Stimulated activated CD8-positive, alpha-beta memory T cell treated with anti-CD3 and anti-CD28 coated beads, Interleukin-12 subunit alpha, Interleukin-12 subunit beta, amount 100 ng/mL, for 1 hour (primary cell): Measurements from ENCODE around the gene WDFY4.
"Not testable (repeated sequence)": the region's sequence is repeated elsewhere in the genome, so short reads cannot be mapped to it uniquely, and the experiment has no call there.

Experiments used
- DNase-seq: peaks from one replicate; pipeline ENCODE4 v3.0.0-alpha.2; 2020; ENCODE audit warnings: low read depth

WDFY4 gene

GRCh38 chr10:48684792-48685623 is at the start of gene WDFY4:
TSS of gene WDFY4 (plus strand) at chr10:48684873. CDS start at chr10:48709733, 24,860 bp downstream.
- no peak for DNase-seq

- no peak for DNase-seq
Observed at GRCh38 chr10:48634984-48635557, 49.6 kb upstream of the WDFY4 start.

GRCh38 chr10:48636231-48636630 is 48.4 kb upstream of the WDFY4 start:
- no peak for DNase-seq

- DNase-seq = no peak
Observed at GRCh38 chr10:48636901-48637300, 47.8 kb upstream of the WDFY4 start.

- no peak for DNase-seq
Observed at GRCh38 chr10:48638158-48638557, 46.5 kb upstream of the WDFY4 start.

- no peak for DNase-seq
Observed at GRCh38 chr10:48638739-48639527, 45.7 kb upstream of the WDFY4 start.

- no peak for DNase-seq
Observed at GRCh38 chr10:48639632-48640031, 45.0 kb upstream of the WDFY4 start.

GRCh38 chr10:48640326-48640725 is 44.3 kb upstream of the WDFY4 start:
- no peak for DNase-seq

- not testable (repeated sequence) for DNase-seq
Observed at GRCh38 chr10:48641099-48641690, 43.5 kb upstream of the WDFY4 start.

- no peak for DNase-seq
Observed at GRCh38 chr10:48645600-48645999, 39.1 kb upstream of the WDFY4 start.

- not testable (repeated sequence) for DNase-seq
Observed at GRCh38 chr10:48647073-48647472, 37.6 kb upstream of the WDFY4 start.

GRCh38 chr10:48648172-48648942 is 36.3 kb upstream of the WDFY4 start:
- DNase-seq = no peak

GRCh38 chr10:48649349-48649944 is 35.2 kb upstream of the WDFY4 start:
- DNase-seq = no peak

GRCh38 chr10:48651293-48651692 is 33.4 kb upstream of the WDFY4 start:
- DNase-seq = no peak

GRCh38 chr10:48651839-48652238 is 32.8 kb upstream of the WDFY4 start:
- no peak for DNase-seq

- DNase-seq = no peak
Observed at GRCh38 chr10:48652344-48652743, 32.3 kb upstream of the WDFY4 start.

GRCh38 chr10:48653347-48653746 is 31.3 kb upstream of the WDFY4 start:
- DNase-seq = no peak

- DNase-seq = no peak
Observed at GRCh38 chr10:48653944-48654698, 30.6 kb upstream of the WDFY4 start.

GRCh38 chr10:48655411-48656240 is 29.0 kb upstream of the WDFY4 start:
- no peak for DNase-seq
